ENCODE results near the gene LIPC.

LIPC gene

GRCh38 chr15:58391088-58391487 is 40.7 kb upstream of the LIPC start:
- no peak overlapping the region for H3K9ac ChIP-seq (ENCODE audit: low read length)

GRCh38 chr15:58392141-58392540 is 39.6 kb upstream of the LIPC start:
- Histone ChIP-seq H3K9me3 (ENCODE audit: insufficient read depth, low read length) (no peaks in the 10 kb centered on the region), H3K9ac (ENCODE audit: low read length) (no peak overlapping the region), H3K27ac (ENCODE audit: low read depth, low read length) (no peak overlapping the region), H4K20me1 (ENCODE audit: low read depth, low read length) (no peaks in the 10 kb centered on the region), H3K9me2 (replicated peaks; ENCODE audit: insufficient read depth, low read length) (no peaks in the 10 kb centered on the region), H3K4me3 (ENCODE audit: insufficient read depth, low read length, poor library complexity, severe bottlenecking) (no peak overlapping the region), H3K79me2 (ENCODE audit: insufficient read depth, low read length) (no peaks in the 10 kb centered on the region), H3K4me2 (ENCODE audit: low read depth, low read length, poor library complexity, severe bottlenecking) (no peak overlapping the region), H3F3A (ENCODE audit: insufficient read depth) (no peaks in the 10 kb centered on the region), H3K36me3 (ENCODE audit: low read length) (no peaks in the 10 kb centered on the region), H3K27me3 (ENCODE audit: low read length) (no peaks in the 10 kb centered on the region), H2AFZ (ENCODE audit: low read depth, low read length, severe bottlenecking) (no peak overlapping the region)
- TF ChIP-seq EZH2phosphoT487 (conservative IDR thresholded peaks at IDR 0.05; ENCODE audit: low read length) (no peak), CTCF (IDR thresholded peaks at IDR 0.05; ENCODE audit: insufficient read depth, low read length, poor library complexity, severe bottlenecking) (no peak)

More at GRCh38 chr15:58391088-58391487, 40.7 kb upstream of the LIPC start:
- H3K27me3 ChIP-seq (ENCODE audit: low read length) = no peaks in the 10 kb centered on the region
- H2AFZ ChIP-seq (ENCODE audit: low read depth, low read length, severe bottlenecking) = no peak overlapping the region
- no peaks in the 10 kb centered on the region for H3K36me3 ChIP-seq (ENCODE audit: low read length)
- H3K27ac ChIP-seq (ENCODE audit: low read depth, low read length) = no peak overlapping the region
- H3K4me2 ChIP-seq (ENCODE audit: low read depth, low read length, poor library complexity, severe bottlenecking) = no peak overlapping the region
- H4K20me1 ChIP-seq (ENCODE audit: low read depth, low read length) = no peaks in the 10 kb centered on the region
- H3K4me3 ChIP-seq (ENCODE audit: insufficient read depth, low read length, poor library complexity, severe bottlenecking) = no peak overlapping the region
- no peaks in the 10 kb centered on the region for H3F3A ChIP-seq (ENCODE audit: insufficient read depth)
- H3K79me2 ChIP-seq (ENCODE audit: insufficient read depth, low read length) = no peaks in the 10 kb centered on the region
- TF ChIP-seq EZH2phosphoT487 (conservative IDR thresholded peaks at IDR 0.05; ENCODE audit: low read length) (no peak), CTCF (IDR thresholded peaks at IDR 0.05; ENCODE audit: insufficient read depth, low read length, poor library complexity, severe bottlenecking) (no peak)
- no peaks in the 10 kb centered on the region for H3K9me3 ChIP-seq (ENCODE audit: insufficient read depth, low read length)
- H3K9me2 ChIP-seq (replicated peaks; ENCODE audit: insufficient read depth, low read length) = no peaks in the 10 kb centered on the region

GRCh38 chr15:58392611-58393161 is 39.1 kb upstream of the LIPC start:
- no peak overlapping the region for H3K27ac ChIP-seq (ENCODE audit: low read depth, low read length)

More at GRCh38 chr15:58392611-58393161, 39.1 kb upstream of the LIPC start:
- Histone ChIP-seq H3K4me3 (ENCODE audit: insufficient read depth, low read length, poor library complexity, severe bottlenecking) (no peak overlapping the region), H3K9me3 (ENCODE audit: insufficient read depth, low read length) (no peaks in the 10 kb centered on the region), H3K4me2 (ENCODE audit: low read depth, low read length, poor library complexity, severe bottlenecking) (no peak overlapping the region), H3F3A (ENCODE audit: insufficient read depth) (no peaks in the 10 kb centered on the region), H3K9ac (ENCODE audit: low read length) (no peak overlapping the region), H2AFZ (ENCODE audit: low read depth, low read length, severe bottlenecking) (no peak overlapping the region), H3K27me3 (ENCODE audit: low read length) (no peaks in the 10 kb centered on the region), H3K79me2 (ENCODE audit: insufficient read depth, low read length) (no peaks in the 10 kb centered on the region), H4K20me1 (ENCODE audit: low read depth, low read length) (no peaks in the 10 kb centered on the region), H3K36me3 (ENCODE audit: low read length) (no peaks in the 10 kb centered on the region), H3K9me2 (replicated peaks; ENCODE audit: insufficient read depth, low read length) (no peaks in the 10 kb centered on the region)
- TF ChIP-seq CTCF (IDR thresholded peaks at IDR 0.05; ENCODE audit: insufficient read depth, low read length, poor library complexity, severe bottlenecking) (no peak), EZH2phosphoT487 (conservative IDR thresholded peaks at IDR 0.05; ENCODE audit: low read length) (no peak)
